WTC11 (cell line): Measurements from ENCODE around the gene ZNF57. TPM values are rescaled to one million over a fixed set of nuclear protein-coding genes. Genes with fewer than 3 reads are reported as not detected.

Experiments used
- ATAC-seq: fragments of 200-7000 bp; cut with Tn5 transposase; 2 replicates; pipeline ENCODE4 v1.10.0; 2021; ENCODE audit warnings: mild to moderate bottlenecking, moderate library complexity
- CTCF ChIA-PET: fragments of 300-600 bp; sonication (Branson Sonifier 250); formaldehyde crosslinking; loops from one replicate; lab custom pipeline; 2021; ENCODE audit warnings: antibody characterized with exemption; lab: Charles Lee
- POLR2A ChIA-PET: fragments of 350-600 bp; sonication (Branson Sonifier 250); formaldehyde crosslinking; loops from one replicate; lab custom pipeline; 2021; ENCODE audit warnings: antibody characterized with exemption; lab: Charles Lee
- DNase-seq: peaks from one replicate; pipeline ENCODE4 v3.0.0; 2021; ENCODE audit warnings: low spot score
- H3K27ac Mint-ChIP-seq: 2 replicates; pipeline ENCODE4 v1.8.0; 2021; ENCODE audit warnings: mixed read lengths
- H3K27me3 Mint-ChIP-seq: 2 replicates; pipeline ENCODE4 v1.8.0; 2021; ENCODE audit warnings: low read depth, mild to moderate bottlenecking, moderate library complexity, mixed read lengths
- H3K36me3 Mint-ChIP-seq: 2 replicates; pipeline ENCODE4 v1.8.0; 2021; ENCODE audit warnings: mixed read lengths
- H3K4me1 Mint-ChIP-seq: 2 replicates; pipeline ENCODE4 v1.8.0; 2022; ENCODE audit warnings: mixed read lengths
- H3K4me3 Mint-ChIP-seq: 2 replicates; pipeline ENCODE4 v1.8.0; 2021; ENCODE audit warnings: mild to moderate bottlenecking, moderate library complexity, mixed read lengths
- H3K9me3 Mint-ChIP-seq: 2 replicates; pipeline ENCODE4 v1.8.0; 2021; ENCODE audit warnings: mixed read lengths
- CBFB ChIP-seq: sonication (generic); formaldehyde crosslinking; IDR thresholded peaks from 2 replicates; pipeline ENCODE4 v1.8.1; 2022; ENCODE audit warnings: mild to moderate bottlenecking, low read depth, missing genetic modification reagents
- CREM ChIP-seq: sonication (generic); formaldehyde crosslinking; IDR thresholded peaks from 2 replicates; pipeline ENCODE4 v1.8.1; 2022; ENCODE audit warnings: mild to moderate bottlenecking, missing genetic modification reagents, moderate library complexity
- EMX1 ChIP-seq: fragments of 250-450 bp; sonication (Bioruptor Pico); IDR thresholded peaks from 2 replicates; pipeline ENCODE4 v1.8.0; 2021; ENCODE audit warnings: mild to moderate bottlenecking
- ESRRA ChIP-seq: sonication (generic); formaldehyde crosslinking; IDR thresholded peaks from 2 replicates; pipeline ENCODE4 v1.8.1; 2022; ENCODE audit warnings: mild to moderate bottlenecking, missing genetic modification reagents, borderline replicate concordance
- ETV6 ChIP-seq: sonication (generic); formaldehyde crosslinking; IDR thresholded peaks from 2 replicates; pipeline ENCODE4 v1.8.1; 2022; ENCODE audit warnings: mild to moderate bottlenecking, missing genetic modification reagents
- FOXP1 ChIP-seq: sonication (generic); formaldehyde crosslinking; IDR thresholded peaks from 2 replicates; pipeline ENCODE4 v1.8.0; 2022; ENCODE audit warnings: missing genetic modification reagents, mild to moderate bottlenecking, moderate library complexity, borderline replicate concordance
- GABPB1 ChIP-seq: sonication (generic); formaldehyde crosslinking; IDR thresholded peaks from 2 replicates; pipeline ENCODE4 v1.8.1; 2023; ENCODE audit warnings: mild to moderate bottlenecking, missing genetic modification reagents
- NR1H2 ChIP-seq: sonication (generic); formaldehyde crosslinking; IDR thresholded peaks from 2 replicates; pipeline ENCODE4 v1.9.0; 2021; ENCODE audit warnings: mild to moderate bottlenecking, moderate library complexity, missing genetic modification reagents
- NR2C2 ChIP-seq: sonication (generic); formaldehyde crosslinking; IDR thresholded peaks from 2 replicates; pipeline ENCODE4 v1.8.0; 2022; ENCODE audit warnings: mild to moderate bottlenecking, missing genetic modification reagents
- OVOL2 ChIP-seq: fragments of 250-450 bp; sonication (Bioruptor Pico); IDR thresholded peaks from 2 replicates; pipeline ENCODE4 v1.9.0; 2021; ENCODE audit warnings: mild to moderate bottlenecking, borderline replicate concordance
- RELA ChIP-seq: sonication (generic); formaldehyde crosslinking; IDR thresholded peaks from 2 replicates; pipeline ENCODE4 v1.8.1; 2022; ENCODE audit warnings: missing genetic modification reagents, mild to moderate bottlenecking, borderline replicate concordance
- RORB ChIP-seq: fragments of 250-450 bp; sonication (Bioruptor Pico); IDR thresholded peaks from 2 replicates; pipeline ENCODE4 v1.9.0; 2021; ENCODE audit warnings: mild to moderate bottlenecking
- SP1 ChIP-seq: sonication (generic); formaldehyde crosslinking; conservative IDR thresholded peaks from 2 replicates; pipeline ENCODE4 v1.8.1; 2022; ENCODE audit warnings: missing genetic modification reagents
- TCF7 ChIP-seq: sonication (generic); formaldehyde crosslinking; IDR thresholded peaks from 2 replicates; pipeline ENCODE4 v1.8.0; 2022; ENCODE audit warnings: mild to moderate bottlenecking, low read depth, missing genetic modification reagents, moderate library complexity
- TEAD1 ChIP-seq: sonication (generic); formaldehyde crosslinking; IDR thresholded peaks from 2 replicates; pipeline ENCODE4 v1.8.0; 2022; ENCODE audit warnings: mild to moderate bottlenecking, missing genetic modification reagents
- ZNF317 ChIP-seq: sonication (generic); formaldehyde crosslinking; IDR thresholded peaks from 2 replicates; pipeline ENCODE4 v1.8.1; 2023; ENCODE audit warnings: low read depth, mild to moderate bottlenecking, moderate library complexity, missing genetic modification reagents, borderline replicate concordance
- total RNA-seq: library from RNA; stranded (reverse); gene quantifications from 3 replicates; pipeline ENCODE4 v1.2.3, GENCODE V29; 2021
- TF ChIP-seq, protein P1 (sequence below): sonication (generic); formaldehyde crosslinking; conservative IDR thresholded peaks from 2 replicates; pipeline ENCODE4 v1.8.1; 2023; ENCODE audit warnings: mild to moderate bottlenecking, low read depth, missing genetic modification reagents, moderate library complexity
- TF ChIP-seq, protein P2 (sequence below): sonication (generic); formaldehyde crosslinking; IDR thresholded peaks from 2 replicates; pipeline ENCODE4 v1.8.0; 2023; ENCODE audit warnings: missing genetic modification reagents
- TF ChIP-seq, protein P3 (sequence below): sonication (generic); formaldehyde crosslinking; conservative IDR thresholded peaks from 2 replicates; pipeline ENCODE4 v1.8.1; 2022; ENCODE audit warnings: mild to moderate bottlenecking, missing genetic modification reagents
- TF ChIP-seq, protein P4 (sequence below): fragments of 250-450 bp; sonication (Bioruptor Pico); IDR thresholded peaks from 2 replicates; pipeline ENCODE4 v1.9.0; 2021; ENCODE audit warnings: moderate library complexity, mild to moderate bottlenecking, inconsistent platforms, borderline replicate concordance
- TF ChIP-seq, protein P5 (sequence below): sonication (generic); formaldehyde crosslinking; IDR thresholded peaks from 2 replicates; pipeline ENCODE4 v1.8.1; 2022; ENCODE audit warnings: low read depth, missing genetic modification reagents, borderline replicate concordance

Gene ZNF57
- total RNA-seq, 1 experiment from 2014 or later = 8.9 TPM

DNA sequence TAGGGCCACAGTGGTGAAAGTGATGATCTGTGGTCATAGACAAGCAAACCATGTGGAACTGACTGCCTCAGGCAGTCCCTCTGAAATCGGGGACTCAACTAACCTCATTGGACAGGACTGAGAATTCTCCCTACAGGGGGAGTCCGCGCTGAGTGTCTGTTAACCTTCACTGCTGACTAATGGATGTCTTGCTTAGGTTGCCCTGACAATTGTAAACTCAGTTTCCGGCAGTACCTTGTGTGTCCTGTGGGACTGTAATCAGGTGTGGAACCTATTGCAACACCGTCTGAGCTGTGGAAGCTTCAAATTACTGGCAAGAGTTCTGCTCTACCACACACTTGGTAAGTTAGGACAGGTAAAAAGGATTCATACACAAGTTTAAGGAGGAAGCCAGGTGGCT is 22.3 kb downstream of the ZNF57 start:
- Mint-ChIP-seq H3K9me3 (peaks cover 2% of the 10 kb centered on the region), H3K27me3 (no peaks in the 10 kb centered on the region), H3K4me3 (no peak overlapping the region), H3K4me1 (peaks cover 14% of the 10 kb centered on the region), H3K27ac (0 out of 2 replicates have a peak overlapping the region, but pooled peaks have one; percentile 37), H3K36me3 (peaks cover 16% of the 10 kb centered on the region)
- ChIA-PET CTCF (interaction anchor here (0.9 to 3.7 kb wide), 7 partner anchors 28 to 353 kb away, joined by 3 to 17 read pairs (median 5); partner anchors contain the start of gene ZNF554), POLR2A (no interaction called here)
- DNase-seq = no peak
- peak; percentile 88 for TF ChIP-seq ZNF317
- TF ChIP-seq, protein P1, sequence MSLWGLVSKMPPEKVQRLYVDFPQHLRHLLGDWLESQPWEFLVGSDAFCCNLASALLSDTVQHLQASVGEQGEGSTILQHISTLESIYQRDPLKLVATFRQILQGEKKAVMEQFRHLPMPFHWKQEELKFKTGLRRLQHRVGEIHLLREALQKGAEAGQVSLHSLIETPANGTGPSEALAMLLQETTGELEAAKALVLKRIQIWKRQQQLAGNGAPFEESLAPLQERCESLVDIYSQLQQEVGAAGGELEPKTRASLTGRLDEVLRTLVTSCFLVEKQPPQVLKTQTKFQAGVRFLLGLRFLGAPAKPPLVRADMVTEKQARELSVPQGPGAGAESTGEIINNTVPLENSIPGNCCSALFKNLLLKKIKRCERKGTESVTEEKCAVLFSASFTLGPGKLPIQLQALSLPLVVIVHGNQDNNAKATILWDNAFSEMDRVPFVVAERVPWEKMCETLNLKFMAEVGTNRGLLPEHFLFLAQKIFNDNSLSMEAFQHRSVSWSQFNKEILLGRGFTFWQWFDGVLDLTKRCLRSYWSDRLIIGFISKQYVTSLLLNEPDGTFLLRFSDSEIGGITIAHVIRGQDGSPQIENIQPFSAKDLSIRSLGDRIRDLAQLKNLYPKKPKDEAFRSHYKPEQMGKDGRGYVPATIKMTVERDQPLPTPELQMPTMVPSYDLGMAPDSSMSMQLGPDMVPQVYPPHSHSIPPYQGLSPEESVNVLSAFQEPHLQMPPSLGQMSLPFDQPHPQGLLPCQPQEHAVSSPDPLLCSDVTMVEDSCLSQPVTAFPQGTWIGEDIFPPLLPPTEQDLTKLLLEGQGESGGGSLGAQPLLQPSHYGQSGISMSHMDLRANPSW (CRISPR knock-in tag) = no peak
- no peak for TF ChIP-seq NR1H2
- peak; percentile 94 for ATAC-seq

DNA sequence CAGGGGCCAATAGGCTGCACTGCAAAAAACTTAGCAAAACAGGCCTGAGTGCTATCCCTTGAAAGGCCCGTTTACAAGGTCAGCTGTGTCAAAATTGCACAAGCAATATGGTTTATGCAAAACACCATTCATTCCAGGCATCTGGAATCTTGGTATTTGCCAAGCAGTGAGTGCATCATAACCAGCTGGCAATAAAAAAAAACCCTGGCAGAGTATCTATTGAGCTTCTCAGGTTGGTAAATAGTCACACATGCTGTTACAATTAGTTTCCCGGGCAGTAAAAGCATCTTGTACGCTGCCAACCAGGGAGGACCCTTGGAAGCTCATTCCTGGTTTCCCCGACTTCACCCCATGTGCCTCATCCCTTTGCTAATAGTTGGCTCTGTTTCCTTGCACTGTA is 22.8 kb downstream of the ZNF57 start:
- Mint-ChIP-seq H3K27ac (no peak overlapping the region), H3K36me3 (peaks cover 11% of the 10 kb centered on the region), H3K27me3 (no peaks in the 10 kb centered on the region), H3K4me1 (peaks cover 14% of the 10 kb centered on the region), H3K9me3 (no peaks in the 10 kb centered on the region), H3K4me3 (no peak overlapping the region)
- ATAC-seq (no peak), DNase-seq (no peak)
- TF ChIP-seq RELA (CRISPR knock-in tag) (no peak), RORB (no peak), OVOL2 (CRISPR knock-in tag) (no peak), ESRRA (CRISPR knock-in tag) (no peak)
- POLR2A ChIA-PET = no interaction called here
- CTCF ChIA-PET = interaction anchor here (0.6 to 3.7 kb wide), 9 partner anchors 20 to 352 kb away, joined by 3 to 17 read pairs (median 4); partner anchors contain the start of gene ZNF554

DNA sequence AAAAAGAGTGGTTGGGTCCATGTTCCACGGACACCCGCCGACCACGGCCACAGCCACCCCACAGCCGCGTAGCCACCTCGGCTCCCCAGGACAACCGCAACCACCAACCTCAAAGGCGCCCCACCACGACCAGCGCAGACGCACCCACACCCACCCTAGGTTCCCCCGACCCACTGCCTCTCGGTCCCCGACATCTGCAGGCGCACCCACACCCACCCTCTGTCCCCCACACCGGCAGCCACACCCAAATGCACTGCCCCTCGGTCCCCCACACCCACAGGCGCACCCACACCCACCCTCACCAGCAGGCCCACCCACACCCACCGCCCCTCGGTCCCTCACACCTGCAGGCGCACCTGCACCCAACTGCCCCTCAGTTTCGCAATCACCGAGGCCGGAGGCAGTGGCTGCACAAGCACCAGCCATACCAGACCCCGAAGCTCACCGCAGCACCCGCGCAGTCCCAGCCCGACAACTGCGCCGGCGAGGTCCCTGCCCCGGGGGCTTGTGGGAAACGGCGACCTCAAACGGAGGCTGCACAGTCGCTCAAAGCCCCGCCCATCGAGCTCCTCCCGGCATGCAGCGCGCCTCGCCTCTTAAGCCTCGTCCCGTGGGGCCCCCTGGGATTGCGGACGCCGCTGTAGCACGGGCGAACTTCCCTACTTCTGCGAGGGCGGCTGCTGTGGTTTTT is 25.8 kb downstream of the ZNF57 start:
- no peak for ATAC-seq
- no peak for DNase-seq
- Mint-ChIP-seq H3K27ac (no peak overlapping the region), H3K9me3 (peaks cover 9% of the 10 kb centered on the region), H3K4me1 (peaks cover 14% of the 10 kb centered on the region), H3K27me3 (peaks cover 4% of the 10 kb centered on the region; the same call in 1 of the 2 replicates), H3K4me3 (no peak overlapping the region), H3K36me3 (peaks cover 10% of the 10 kb centered on the region)
- POLR2A ChIA-PET = no interaction called here
- TF ChIP-seq, protein P2, sequence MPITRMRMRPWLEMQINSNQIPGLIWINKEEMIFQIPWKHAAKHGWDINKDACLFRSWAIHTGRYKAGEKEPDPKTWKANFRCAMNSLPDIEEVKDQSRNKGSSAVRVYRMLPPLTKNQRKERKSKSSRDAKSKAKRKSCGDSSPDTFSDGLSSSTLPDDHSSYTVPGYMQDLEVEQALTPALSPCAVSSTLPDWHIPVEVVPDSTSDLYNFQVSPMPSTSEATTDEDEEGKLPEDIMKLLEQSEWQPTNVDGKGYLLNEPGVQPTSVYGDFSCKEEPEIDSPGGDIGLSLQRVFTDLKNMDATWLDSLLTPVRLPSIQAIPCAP = no peak
- TF ChIP-seq TEAD1 (CRISPR knock-in tag) (no peak), GABPB1 (CRISPR knock-in tag) (no peak), EMX1 (CRISPR knock-in tag) (no peak), NR2C2 (CRISPR knock-in tag) (no peak), TCF7 (CRISPR knock-in tag) (no peak), SP1 (CRISPR knock-in tag) (no peak), RELA (CRISPR knock-in tag) (no peak), CBFB (CRISPR knock-in tag) (no peak), ETV6 (CRISPR knock-in tag) (no peak), FOXP1 (CRISPR knock-in tag) (no peak), CREM (no peak)
- TF ChIP-seq, protein P3, sequence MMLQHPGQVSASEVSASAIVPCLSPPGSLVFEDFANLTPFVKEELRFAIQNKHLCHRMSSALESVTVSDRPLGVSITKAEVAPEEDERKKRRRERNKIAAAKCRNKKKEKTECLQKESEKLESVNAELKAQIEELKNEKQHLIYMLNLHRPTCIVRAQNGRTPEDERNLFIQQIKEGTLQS = no peak
- TF ChIP-seq, protein P4, sequence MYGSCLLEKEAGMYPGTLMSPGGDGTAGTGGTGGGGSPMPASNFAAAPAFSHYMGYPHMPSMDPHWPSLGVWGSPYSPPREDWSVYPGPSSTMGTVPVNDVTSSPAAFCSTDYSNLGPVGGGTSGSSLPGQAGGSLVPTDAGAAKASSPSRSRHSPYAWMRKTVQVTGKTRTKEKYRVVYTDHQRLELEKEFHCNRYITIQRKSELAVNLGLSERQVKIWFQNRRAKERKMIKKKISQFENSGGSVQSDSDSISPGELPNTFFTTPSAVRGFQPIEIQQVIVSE (CRISPR knock-in tag) = no peak
- TF ChIP-seq, protein P5, sequence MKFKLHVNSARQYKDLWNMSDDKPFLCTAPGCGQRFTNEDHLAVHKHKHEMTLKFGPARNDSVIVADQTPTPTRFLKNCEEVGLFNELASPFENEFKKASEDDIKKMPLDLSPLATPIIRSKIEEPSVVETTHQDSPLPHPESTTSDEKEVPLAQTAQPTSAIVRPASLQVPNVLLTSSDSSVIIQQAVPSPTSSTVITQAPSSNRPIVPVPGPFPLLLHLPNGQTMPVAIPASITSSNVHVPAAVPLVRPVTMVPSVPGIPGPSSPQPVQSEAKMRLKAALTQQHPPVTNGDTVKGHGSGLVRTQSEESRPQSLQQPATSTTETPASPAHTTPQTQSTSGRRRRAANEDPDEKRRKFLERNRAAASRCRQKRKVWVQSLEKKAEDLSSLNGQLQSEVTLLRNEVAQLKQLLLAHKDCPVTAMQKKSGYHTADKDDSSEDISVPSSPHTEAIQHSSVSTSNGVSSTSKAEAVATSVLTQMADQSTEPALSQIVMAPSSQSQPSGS (CRISPR knock-in tag) = no peak
- CTCF ChIA-PET = interaction anchor here (1.0 to 2.1 kb wide), 2 partner anchors 24 to 39 kb away, joined by 3 to 9 read pairs; no protein-coding TSS in a partner anchor
